Measurements from ENCODE around the gene CPNE6. TPM values are rescaled to one million over a fixed set of nuclear protein-coding genes. Genes with fewer than 3 reads are reported as not detected.

The CPNE6 gene
- total and polyA plus RNA-seq, 2 of the 8 experiments (the other 6 are each of a cell fraction or from before 2014, with no cell fraction given) = 0.05 TPM; not detected in 1

DNA sequence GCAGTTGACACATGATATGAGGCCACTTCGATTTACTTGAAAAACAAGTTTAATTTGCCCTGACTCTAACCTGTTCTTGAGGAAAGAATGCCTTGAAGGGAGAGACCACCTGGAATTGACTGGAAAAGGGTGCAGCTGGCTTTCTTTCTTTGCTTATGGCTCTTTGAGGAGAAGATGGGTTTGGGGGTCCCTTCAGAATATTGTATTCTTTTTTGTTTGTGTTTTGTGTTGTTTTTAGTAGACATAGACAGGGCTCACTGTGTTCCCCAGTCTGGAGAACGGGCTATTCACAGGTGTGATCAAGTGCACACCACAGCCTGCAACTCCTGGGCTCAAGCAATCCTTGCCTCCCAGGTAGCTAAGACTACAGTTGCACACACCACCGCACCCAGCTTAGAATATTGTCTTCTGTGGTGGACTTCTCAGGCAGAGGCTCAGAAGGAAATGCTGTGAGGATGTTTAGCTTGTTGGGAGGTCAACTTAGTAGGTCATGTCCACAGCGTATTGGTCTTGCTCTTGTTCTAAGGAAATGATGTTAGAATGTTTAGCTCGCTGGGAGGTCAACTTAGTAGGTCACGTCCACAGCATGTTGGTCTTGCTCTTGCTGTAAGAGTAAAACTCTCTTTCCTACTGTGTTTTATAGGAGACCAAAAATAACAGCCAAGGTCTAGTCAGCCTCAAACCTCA lies 44.9 kb downstream of the CPNE6 start (continued):
- TF ChIP-seq, protein P1, sequence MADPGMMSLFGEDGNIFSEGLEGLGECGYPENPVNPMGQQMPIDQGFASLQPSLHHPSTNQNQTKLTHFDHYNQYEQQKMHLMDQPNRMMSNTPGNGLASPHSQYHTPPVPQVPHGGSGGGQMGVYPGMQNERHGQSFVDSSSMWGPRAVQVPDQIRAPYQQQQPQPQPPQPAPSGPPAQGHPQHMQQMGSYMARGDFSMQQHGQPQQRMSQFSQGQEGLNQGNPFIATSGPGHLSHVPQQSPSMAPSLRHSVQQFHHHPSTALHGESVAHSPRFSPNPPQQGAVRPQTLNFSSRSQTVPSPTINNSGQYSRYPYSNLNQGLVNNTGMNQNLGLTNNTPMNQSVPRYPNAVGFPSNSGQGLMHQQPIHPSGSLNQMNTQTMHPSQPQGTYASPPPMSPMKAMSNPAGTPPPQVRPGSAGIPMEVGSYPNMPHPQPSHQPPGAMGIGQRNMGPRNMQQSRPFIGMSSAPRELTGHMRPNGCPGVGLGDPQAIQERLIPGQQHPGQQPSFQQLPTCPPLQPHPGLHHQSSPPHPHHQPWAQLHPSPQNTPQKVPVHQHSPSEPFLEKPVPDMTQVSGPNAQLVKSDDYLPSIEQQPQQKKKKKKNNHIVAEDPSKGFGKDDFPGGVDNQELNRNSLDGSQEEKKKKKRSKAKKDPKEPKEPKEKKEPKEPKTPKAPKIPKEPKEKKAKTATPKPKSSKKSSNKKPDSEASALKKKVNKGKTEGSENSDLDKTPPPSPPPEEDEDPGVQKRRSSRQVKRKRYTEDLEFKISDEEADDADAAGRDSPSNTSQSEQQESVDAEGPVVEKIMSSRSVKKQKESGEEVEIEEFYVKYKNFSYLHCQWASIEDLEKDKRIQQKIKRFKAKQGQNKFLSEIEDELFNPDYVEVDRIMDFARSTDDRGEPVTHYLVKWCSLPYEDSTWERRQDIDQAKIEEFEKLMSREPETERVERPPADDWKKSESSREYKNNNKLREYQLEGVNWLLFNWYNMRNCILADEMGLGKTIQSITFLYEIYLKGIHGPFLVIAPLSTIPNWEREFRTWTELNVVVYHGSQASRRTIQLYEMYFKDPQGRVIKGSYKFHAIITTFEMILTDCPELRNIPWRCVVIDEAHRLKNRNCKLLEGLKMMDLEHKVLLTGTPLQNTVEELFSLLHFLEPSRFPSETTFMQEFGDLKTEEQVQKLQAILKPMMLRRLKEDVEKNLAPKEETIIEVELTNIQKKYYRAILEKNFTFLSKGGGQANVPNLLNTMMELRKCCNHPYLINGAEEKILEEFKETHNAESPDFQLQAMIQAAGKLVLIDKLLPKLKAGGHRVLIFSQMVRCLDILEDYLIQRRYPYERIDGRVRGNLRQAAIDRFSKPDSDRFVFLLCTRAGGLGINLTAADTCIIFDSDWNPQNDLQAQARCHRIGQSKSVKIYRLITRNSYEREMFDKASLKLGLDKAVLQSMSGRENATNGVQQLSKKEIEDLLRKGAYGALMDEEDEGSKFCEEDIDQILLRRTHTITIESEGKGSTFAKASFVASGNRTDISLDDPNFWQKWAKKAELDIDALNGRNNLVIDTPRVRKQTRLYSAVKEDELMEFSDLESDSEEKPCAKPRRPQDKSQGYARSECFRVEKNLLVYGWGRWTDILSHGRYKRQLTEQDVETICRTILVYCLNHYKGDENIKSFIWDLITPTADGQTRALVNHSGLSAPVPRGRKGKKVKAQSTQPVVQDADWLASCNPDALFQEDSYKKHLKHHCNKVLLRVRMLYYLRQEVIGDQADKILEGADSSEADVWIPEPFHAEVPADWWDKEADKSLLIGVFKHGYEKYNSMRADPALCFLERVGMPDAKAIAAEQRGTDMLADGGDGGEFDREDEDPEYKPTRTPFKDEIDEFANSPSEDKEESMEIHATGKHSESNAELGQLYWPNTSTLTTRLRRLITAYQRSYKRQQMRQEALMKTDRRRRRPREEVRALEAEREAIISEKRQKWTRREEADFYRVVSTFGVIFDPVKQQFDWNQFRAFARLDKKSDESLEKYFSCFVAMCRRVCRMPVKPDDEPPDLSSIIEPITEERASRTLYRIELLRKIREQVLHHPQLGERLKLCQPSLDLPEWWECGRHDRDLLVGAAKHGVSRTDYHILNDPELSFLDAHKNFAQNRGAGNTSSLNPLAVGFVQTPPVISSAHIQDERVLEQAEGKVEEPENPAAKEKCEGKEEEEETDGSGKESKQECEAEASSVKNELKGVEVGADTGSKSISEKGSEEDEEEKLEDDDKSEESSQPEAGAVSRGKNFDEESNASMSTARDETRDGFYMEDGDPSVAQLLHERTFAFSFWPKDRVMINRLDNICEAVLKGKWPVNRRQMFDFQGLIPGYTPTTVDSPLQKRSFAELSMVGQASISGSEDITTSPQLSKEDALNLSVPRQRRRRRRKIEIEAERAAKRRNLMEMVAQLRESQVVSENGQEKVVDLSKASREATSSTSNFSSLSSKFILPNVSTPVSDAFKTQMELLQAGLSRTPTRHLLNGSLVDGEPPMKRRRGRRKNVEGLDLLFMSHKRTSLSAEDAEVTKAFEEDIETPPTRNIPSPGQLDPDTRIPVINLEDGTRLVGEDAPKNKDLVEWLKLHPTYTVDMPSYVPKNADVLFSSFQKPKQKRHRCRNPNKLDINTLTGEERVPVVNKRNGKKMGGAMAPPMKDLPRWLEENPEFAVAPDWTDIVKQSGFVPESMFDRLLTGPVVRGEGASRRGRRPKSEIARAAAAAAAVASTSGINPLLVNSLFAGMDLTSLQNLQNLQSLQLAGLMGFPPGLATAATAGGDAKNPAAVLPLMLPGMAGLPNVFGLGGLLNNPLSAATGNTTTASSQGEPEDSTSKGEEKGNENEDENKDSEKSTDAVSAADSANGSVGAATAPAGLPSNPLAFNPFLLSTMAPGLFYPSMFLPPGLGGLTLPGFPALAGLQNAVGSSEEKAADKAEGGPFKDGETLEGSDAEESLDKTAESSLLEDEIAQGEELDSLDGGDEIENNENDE (IDR thresholded peaks at IDR 0.05; ENCODE audit: insufficient replicate concordance, low read length) = no peak
- TF ChIP-seq JUN (IDR thresholded peaks at IDR 0.05; ENCODE audit: low read depth, low read length) (no peak), USF2 (IDR thresholded peaks at IDR 0.05; ENCODE audit: low read length) (no peak), GABPA (IDR thresholded peaks at IDR 0.05; ENCODE audit: borderline replicate concordance, insufficient read depth, low read length) (no peak), BRCA1 (IDR thresholded peaks at IDR 0.05; ENCODE audit: low read depth, low read length) (no peak), CTBP2 (IDR thresholded peaks at IDR 0.05; ENCODE audit: borderline replicate concordance, insufficient read depth, insufficient read length, low read length) (no peak), MAFK (IDR thresholded peaks at IDR 0.05; ENCODE audit: low read depth, low read length) (no peak), EP300 (IDR thresholded peaks at IDR 0.05; ENCODE audit: borderline replicate concordance in 1 of 2, low read depth in 2 of 2, low read length in 2 of 2) (no peak)

Measured in H1 (cell line).